NCI-H2196 treated with DMSO at 0.1 percent for 48 hours (cell line): ENCODE results near the gene TMEM97.
A peak's percentile ranks its signal among the peaks of the same experiment; 100 is the strongest.
"Not testable (repeated sequence)": the region's sequence is repeated elsewhere in the genome, so short reads cannot be mapped to it uniquely, and the experiment has no call there.

Experiments
- DNase-seq: peaks from one replicate; lab custom pipeline; 2025; ENCODE audit not compliant: unreplicated experiment; lab: John Stamatoyannopoulos, UW

Gene TMEM97

GRCh38 chr17:28335959-28336871, 17.2 kb downstream of the TMEM97 start:
- DNase-seq: no peak

GRCh38 chr17:28338056-28338768, 19.2 kb downstream of the TMEM97 start:
- no peak for DNase-seq

- not testable (repeated sequence) for DNase-seq
Observed at GRCh38 chr17:28338769-28339212, 19.8 kb downstream of the TMEM97 start.

- no peak for DNase-seq
Observed at GRCh38 chr17:28339431-28339830, 20.4 kb downstream of the TMEM97 start.

- DNase-seq: no peak
Observed at GRCh38 chr17:28340374-28340773, 21.4 kb downstream of the TMEM97 start.

GRCh38 chr17:28341516-28341915, 22.5 kb downstream of the TMEM97 start:
- DNase-seq: no peak

- DNase-seq: no peak
Observed at GRCh38 chr17:28342313-28342712, 23.3 kb downstream of the TMEM97 start.

- DNase-seq: no peak
Observed at GRCh38 chr17:28343491-28343932, 24.5 kb downstream of the TMEM97 start.

- DNase-seq: no peak
Observed at GRCh38 chr17:28344011-28344410, 25.0 kb downstream of the TMEM97 start.

- no peak for DNase-seq
Observed at GRCh38 chr17:28344435-28344901, 25.5 kb downstream of the TMEM97 start.

- DNase-seq: no peak
Observed at GRCh38 chr17:28345419-28346198, 26.6 kb downstream of the TMEM97 start.

GRCh38 chr17:28346199-28346580, 27.2 kb downstream of the TMEM97 start:
- DNase-seq: no peak

- DNase-seq: no peak
Observed at GRCh38 chr17:28346746-28347246, 27.8 kb downstream of the TMEM97 start.

- no peak for DNase-seq
Observed at GRCh38 chr17:28347261-28347891, 28.4 kb downstream of the TMEM97 start.

GRCh38 chr17:28348979-28349378, 30.0 kb downstream of the TMEM97 start:
- no peak for DNase-seq

GRCh38 chr17:28350271-28350670, 31.3 kb downstream of the TMEM97 start:
- no peak for DNase-seq

GRCh38 chr17:28357061-28357900, 38.3 kb downstream of the TMEM97 start, which contains the start of gene POLDIP2:
POLDIP2 (minus strand) TSS chr17:28357527; CDS start chr17:28357448, 79 bp downstream.
- peak; percentile 62 for DNase-seq

- DNase-seq: no peak
Observed at GRCh38 chr17:28357901-28358197, 38.8 kb downstream of the TMEM97 start.

GRCh38 chr17:28363186-28363585, 44.2 kb downstream of the TMEM97 start:
- no peak for DNase-seq
